HG03280 (cell line): ENCODE results near the gene CT45A8.
"Not testable (repeated sequence)": the region's sequence is repeated elsewhere in the genome, so short reads cannot be mapped to it uniquely, and the experiment has no call there.

Source experiments
- ATAC-seq: cut with Tn5 transposase; IDR thresholded peaks from one replicate; pipeline ENCODE4 v1.9.1; 2021; ENCODE audit warnings: mild to moderate bottlenecking, moderate library complexity; ENCODE audit not compliant: unreplicated experiment

Gene CT45A8

GRCh38 chrX:135854438-135854837 lies at the start of gene CT45A8:
Gene CT45A8 (minus strand): TSS chrX:135854538. CDS start chrX:135850783, 3,755 bp downstream.
- not testable (repeated sequence) for ATAC-seq

GRCh38 chrX:135893294-135893817 lies 39.0 kb upstream of the CT45A8 start, which contains the start of the genes CT45A10 and SAGE1:
Gene CT45A10 (minus strand): TSS chrX:135893444. CDS start chrX:135885344, 8,100 bp downstream.
Gene SAGE1 (plus strand): TSS chrX:135893716. CDS start chrX:135896243, 2,527 bp downstream.
- no peak for ATAC-seq

- no peak for ATAC-seq
These were observed 38.4 kb upstream of the CT45A8 start for GRCh38 chrX:135892781-135893180.

- no peak for ATAC-seq
These were observed 35.8 kb upstream of the CT45A8 start for GRCh38 chrX:135890087-135890585.

- ATAC-seq: not testable (repeated sequence)
These were observed 34.6 kb upstream of the CT45A8 start for GRCh38 chrX:135888976-135889375.

GRCh38 chrX:135888230-135888629 lies 33.9 kb upstream of the CT45A8 start:
- not testable (repeated sequence) for ATAC-seq

GRCh38 chrX:135882741-135883140 lies 28.4 kb upstream of the CT45A8 start:
- not testable (repeated sequence) for ATAC-seq

GRCh38 chrX:135871712-135872111 lies 17.4 kb upstream of the CT45A8 start, which contains the start of gene CT45A9:
Gene CT45A9 (minus strand): TSS chrX:135871812. CDS start chrX:135868061, 3,751 bp downstream.
- ATAC-seq: not testable (repeated sequence)

- ATAC-seq: not testable (repeated sequence)
These were observed 17.2 kb downstream of the CT45A8 start, which contains the start of gene CT45A7 for GRCh38 chrX:135837180-135837579. Gene CT45A7 (minus strand): TSS chrX:135837280. CDS start chrX:135833533, 3,747 bp downstream.

- not testable (repeated sequence) for ATAC-seq
These were observed 34.4 kb downstream of the CT45A8 start, which contains the start of gene CT45A2 for GRCh38 chrX:135819912-135820311. Gene CT45A2 (minus strand): TSS chrX:135820012. CDS start chrX:135816265, 3,747 bp downstream.

GRCh38 chrX:135802687-135803086 lies 51.7 kb downstream of the CT45A8 start, which contains the start of gene CT45A6:
Gene CT45A6 (minus strand): TSS chrX:135802787. CDS start chrX:135798993, 3,794 bp downstream.
- not testable (repeated sequence) for ATAC-seq
